IPS-18c (cell line): ENCODE data around the gene DES.
A peak's percentile ranks its signal among the peaks of the same experiment; 100 is the strongest.
"Not testable (repeated sequence)": the region's sequence is repeated elsewhere in the genome, so short reads cannot be mapped to it uniquely, and the experiment has no call there.

Source experiments
- H3K4me3 ChIP-seq: 2 replicates; pipeline ENCODE4 v1.7.0; 2013; ENCODE audit warnings: low read depth, mild to moderate bottlenecking, low read length, moderate library complexity; ENCODE audit not compliant: insufficient read depth
- H3K9me3 ChIP-seq: one replicate; pipeline ENCODE4 v1.6.1; 2013; ENCODE audit warnings: mild to moderate bottlenecking, low read length, moderate library complexity; ENCODE audit not compliant: control insufficient read depth, insufficient read depth

DES gene

DNA sequence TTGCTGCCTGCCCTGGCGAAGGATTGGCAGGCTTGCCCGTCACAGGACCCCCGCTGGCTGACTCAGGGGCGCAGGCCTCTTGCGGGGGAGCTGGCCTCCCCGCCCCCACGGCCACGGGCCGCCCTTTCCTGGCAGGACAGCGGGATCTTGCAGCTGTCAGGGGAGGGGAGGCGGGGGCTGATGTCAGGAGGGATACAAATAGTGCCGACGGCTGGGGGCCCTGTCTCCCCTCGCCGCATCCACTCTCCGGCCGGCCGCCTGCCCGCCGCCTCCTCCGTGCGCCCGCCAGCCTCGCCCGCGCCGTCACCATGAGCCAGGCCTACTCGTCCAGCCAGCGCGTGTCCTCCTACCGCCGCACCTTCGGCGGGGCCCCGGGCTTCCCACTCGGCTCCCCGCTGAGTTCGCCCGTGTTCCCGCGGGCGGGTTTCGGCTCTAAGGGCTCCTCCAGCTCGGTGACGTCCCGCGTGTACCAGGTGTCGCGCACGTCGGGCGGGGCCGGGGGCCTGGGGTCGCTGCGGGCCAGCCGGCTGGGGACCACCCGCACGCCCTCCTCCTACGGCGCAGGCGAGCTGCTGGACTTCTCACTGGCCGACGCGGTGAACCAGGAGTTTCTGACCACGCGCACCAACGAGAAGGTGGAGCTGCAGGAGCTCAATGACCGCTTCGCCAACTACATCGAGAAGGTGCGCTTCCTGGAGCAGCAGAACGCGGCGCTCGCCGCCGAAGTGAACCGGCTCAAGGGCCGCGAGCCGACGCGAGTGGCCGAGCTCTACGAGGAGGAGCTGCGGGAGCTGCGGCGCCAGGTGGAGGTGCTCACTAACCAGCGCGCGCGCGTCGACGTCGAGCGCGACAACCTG is at the start of gene DES:
Gene DES (plus strand): TSS at position 223 of the 857 bp plus-strand sequence. CDS start 86 bp downstream, at position 309.
- Histone ChIP-seq H3K4me3 (no peak within 1 kb of the TSS), H3K9me3 (peaks cover 2% of the 10 kb centered on the region)

DNA sequence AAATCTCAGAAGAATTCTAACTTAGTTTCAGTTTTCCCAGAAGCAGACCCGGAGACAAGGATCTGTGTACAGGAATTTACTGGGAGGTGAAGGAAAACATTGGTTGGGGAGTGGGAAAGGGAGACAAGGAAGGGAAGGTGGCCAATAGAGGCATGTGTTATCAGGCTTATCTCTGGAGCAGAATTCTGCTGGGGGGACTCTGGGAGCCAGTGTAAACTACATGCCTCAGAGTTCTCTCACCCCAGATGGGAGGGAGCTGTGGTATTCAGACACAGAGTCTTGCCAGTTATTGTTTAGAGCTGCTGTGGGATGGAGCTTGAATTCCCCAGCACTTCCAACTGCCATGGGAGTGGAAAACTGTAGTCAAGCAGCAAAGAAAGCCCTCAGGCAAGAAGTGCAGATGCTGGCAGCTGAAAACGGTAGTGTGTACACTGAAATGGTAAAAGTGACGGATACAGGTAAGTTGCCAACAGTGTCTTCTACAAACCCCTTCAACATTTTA is 49.4 kb upstream of the DES start:
- H3K4me3 ChIP-seq, result no peak overlapping the region
- H3K9me3 ChIP-seq, result no peaks in the 10 kb centered on the region

DNA sequence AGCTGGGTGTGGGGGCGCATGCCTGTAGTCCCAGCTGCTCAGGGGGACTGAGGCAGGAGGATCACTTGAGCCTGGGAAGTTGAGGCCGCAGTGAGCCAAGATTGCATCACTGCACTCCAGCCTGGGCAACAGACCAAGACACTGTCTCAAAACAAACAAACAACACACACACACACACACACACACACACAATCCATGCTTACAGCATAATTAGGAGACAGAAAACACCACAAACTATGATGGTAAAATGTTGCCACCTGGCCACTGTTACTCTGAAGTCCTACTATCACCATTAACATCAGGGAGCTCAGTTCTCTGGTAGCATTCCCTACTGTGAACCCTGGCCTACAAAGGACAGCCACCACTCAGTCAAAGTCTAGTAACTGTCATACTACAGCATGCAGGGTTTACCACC is 48.7 kb upstream of the DES start:
- Histone ChIP-seq H3K9me3 (no peaks in the 10 kb centered on the region), H3K4me3 (no peak overlapping the region)

DNA sequence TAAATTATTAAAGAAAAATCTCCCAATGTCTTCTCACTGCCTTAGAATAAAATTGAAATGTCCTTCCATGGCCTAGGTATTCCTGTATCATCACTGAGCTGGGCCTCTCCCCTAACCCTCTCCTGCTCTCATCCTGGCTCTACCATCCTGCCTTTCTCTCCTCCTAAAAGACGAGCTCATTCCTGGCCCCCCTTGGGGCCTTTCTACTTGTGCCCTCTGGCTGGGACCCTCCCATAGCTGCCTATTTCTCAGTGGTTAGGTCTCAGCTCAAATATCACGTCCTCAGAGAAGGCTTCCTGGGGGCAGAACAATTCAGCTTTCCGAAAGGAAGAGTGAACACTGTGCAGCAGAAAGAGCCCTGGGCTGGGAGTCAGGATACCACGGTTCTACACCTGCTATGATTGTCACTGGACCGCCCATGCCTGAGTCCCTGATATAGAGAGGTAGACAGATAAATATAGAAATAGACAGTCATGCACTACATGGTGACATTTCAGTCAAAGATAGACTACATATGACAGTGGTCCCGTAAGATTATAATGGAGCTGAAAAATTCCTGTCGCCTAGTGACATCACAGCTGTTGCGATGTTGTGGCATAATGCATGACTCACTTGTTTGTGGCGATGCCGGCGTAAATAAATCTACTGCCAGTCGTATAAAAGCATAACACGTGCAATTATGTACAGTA is 39.9 kb upstream of the DES start:
- Histone ChIP-seq H3K4me3 (no peak overlapping the region), H3K9me3 (no peaks in the 10 kb centered on the region)

DNA sequence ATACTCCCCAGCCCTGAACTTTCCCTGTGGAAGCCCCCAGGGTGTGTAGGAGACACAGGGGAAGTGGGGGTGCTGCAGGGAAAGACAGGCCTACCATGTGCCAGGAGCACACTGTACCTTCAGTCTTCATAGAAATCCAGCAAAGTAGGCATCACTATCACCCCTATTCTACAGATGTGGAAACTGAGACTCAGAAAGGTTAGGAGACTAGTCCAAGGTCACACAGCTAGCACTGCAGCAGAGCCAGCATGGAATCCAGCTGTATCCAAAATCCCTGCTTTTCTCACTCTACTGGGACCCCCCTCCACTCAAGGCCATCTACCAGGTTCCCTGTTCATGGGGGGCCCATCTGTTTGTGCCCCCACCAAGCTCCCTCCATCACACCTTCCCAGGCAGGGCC is 37.3 kb upstream of the DES start:
- no peaks in the 10 kb centered on the region for H3K9me3 ChIP-seq
- H3K4me3 ChIP-seq, result no peak overlapping the region

DNA sequence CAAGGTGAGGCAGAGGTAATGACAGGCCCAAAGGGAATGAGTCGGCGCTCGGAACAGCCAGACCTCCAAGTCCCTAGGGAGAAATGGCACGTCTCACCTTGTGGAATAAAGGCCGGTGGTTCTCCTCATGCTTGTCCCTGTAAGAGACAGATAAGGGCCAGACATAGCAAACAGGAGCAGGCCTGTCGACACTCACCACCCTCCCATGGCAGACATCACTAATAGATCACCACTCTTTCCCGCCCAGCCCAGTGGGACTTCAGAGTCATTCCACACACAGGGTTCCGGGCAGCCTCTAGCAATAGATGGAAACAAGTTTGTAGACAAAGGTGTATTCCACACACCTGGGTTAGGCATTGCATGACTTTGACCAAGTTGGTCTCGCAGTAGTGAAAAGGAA is 36.7 kb upstream of the DES start:
- no peaks in the 10 kb centered on the region for H3K9me3 ChIP-seq
- no peak overlapping the region for H3K4me3 ChIP-seq

DNA sequence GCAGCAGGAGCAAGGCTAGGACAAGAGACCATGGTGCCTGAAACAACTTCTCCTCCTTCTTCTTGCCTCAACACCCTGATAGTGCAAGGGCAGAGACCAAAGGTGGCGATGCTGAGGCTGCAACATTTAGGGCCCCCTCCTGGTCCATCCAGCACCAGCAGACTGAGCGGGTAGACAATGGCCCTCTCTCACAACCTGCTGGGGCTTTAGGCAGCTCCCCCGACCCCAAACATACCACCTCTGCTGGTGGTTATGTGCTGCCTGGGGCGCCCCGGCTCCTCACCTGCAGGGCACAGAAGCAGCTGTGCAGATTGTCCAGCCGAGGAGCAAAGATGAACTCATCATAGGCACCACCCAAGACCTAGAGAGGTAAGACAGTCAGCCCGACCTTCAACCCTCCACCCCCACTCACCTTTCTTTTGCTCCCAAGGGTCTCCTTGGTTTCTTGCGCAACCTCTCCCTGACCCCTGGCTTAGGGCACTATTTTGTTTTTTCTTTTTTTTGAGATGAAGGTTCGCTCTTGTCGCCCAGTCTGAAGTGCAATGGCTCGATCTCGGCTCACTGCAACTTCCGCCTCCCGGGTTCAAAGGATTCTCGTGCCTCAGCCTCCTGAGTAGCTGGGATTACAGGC is 34.0 kb upstream of the DES start:
- Histone ChIP-seq H3K4me3 (no peak overlapping the region), H3K9me3 (no peaks in the 10 kb centered on the region)

DNA sequence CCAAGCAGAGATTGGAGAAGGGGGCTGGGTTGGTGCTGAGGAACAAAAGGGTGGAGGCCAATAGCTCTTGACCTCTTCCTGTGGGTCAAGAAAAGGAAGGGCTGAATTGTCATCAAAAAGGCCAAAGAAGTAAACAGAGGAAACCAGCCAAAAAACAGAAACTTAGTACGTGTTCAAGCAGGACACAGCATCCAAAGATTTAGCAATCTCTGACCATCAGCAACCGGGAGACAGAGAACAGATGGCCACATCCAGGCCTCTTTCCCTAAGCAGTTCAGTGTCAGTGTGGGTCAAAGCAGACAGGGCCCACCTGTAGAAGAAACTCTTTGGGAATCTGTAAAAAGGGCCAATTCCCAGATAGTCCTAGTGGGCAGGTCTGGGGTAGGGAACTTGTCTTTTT is 33.3 kb upstream of the DES start:
- no peak overlapping the region for H3K4me3 ChIP-seq
- H3K9me3 ChIP-seq, result no peaks in the 10 kb centered on the region

DNA sequence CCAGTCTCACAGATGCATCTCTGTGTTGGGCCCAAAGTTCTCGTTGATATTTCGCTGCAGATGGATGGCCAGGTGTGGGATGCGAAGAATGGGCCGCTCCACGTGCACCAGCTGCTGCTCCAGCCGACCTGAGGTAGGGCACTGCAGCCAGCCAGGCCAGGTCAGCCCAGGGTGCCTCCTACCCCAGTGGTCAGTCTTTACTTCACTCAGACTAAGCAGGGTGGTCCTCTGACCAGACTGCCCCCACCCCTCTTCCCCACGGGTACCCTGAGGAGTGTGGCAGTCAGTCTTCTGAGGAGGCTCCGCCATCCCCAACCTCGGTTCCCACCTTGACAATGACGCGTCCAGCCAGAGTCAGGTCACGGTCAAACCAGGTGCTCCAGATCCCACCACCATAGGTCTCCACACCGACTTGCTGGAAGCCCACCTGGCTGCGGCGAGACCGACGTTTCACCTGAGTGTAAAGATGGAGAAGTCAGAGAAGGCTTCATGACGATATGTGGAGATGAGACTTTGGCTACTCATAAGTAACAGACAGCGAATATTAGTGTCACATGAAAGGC is 32.1 kb upstream of the DES start:
- no peaks in the 10 kb centered on the region for H3K9me3 ChIP-seq
- H3K4me3 ChIP-seq, result no peak overlapping the region

DNA sequence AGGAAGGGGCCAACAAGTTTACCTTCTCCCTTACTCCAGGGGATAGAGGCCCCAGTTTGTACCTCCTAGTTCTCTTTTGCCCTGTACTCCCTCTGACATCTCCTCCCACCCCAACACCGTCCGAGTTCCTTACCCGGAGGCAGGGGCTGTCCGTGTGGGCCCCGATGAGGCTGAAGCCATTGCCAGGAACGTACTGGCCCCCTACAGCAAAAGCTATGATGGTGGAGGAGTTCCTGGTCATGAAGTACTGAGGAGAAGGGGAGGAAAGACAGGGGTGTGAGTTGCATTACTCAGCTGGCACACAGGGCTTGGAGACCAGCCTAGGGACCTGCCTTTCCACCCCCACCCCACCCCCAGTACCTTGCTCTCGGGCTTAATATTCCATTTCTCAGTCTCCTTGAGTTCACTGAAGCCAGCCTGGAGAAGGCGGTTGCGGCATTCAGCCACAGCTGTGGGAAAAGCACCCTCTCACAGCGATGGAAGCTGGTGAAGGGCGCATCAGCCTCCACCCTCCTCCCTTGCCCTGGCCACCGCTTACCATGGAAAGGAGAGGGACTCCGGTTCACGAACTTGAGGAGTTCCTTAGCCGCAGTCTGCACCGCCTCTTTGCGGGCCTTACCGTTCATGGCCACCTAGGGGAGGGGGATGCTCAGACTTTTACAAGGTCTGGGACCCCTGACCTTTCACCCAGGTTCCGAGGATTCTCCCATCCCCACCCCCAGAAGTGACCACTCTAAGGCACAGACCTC is 31.5 kb upstream of the DES start:
- Histone ChIP-seq H3K4me3 (peak overlapping the region; percentile 81), H3K9me3 (no peaks in the 10 kb centered on the region)

DNA sequence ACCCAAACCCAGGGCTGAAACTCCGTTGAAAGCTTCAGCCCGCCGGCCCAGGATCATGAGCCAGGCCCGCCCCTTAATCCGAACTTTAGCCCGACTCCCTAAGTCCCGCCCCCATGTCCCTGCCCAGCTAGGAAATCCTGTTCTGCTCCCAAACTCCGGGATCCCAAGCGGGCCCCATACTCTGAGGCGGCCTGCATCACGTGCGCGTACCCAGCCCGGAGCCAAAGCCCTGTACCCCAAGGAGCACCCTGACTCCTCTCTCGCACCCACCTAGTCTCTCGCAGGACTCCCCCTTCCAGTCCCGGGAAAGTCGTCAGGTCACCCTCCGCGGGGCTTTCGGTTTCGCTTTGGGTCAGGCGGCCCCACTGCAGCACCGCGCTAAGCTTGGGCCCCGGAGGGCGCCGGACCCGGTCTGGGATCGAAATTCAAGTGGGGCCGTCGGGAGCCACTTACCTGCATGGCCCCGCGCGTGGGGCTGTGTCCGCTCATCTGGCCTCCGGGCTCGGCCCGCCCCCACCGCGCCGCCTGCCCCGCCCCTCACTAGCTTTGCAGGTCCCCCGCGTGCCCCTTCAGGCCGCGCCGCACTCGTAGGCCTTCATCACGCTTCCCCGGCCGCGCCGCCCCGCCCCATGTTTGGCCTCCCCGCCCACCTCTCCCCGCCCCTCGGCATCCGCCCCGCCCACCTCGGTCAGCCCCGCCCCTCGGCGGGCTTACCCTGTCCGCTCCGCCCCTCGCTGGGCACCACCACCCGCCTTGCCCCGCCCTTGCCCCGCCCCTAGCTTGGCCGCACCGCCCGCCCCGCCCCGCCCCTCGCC is 30.7 kb upstream of the DES start, which contains the start of gene DNPEP:
Gene DNPEP (minus strand): TSS at position 607 of the 815 bp plus-strand sequence. CDS start 118 bp downstream, at position 489.
- Histone ChIP-seq H3K9me3 (no peaks in the 10 kb centered on the region), H3K4me3 (peak within 1 kb of the TSS; percentile 81)

DNA sequence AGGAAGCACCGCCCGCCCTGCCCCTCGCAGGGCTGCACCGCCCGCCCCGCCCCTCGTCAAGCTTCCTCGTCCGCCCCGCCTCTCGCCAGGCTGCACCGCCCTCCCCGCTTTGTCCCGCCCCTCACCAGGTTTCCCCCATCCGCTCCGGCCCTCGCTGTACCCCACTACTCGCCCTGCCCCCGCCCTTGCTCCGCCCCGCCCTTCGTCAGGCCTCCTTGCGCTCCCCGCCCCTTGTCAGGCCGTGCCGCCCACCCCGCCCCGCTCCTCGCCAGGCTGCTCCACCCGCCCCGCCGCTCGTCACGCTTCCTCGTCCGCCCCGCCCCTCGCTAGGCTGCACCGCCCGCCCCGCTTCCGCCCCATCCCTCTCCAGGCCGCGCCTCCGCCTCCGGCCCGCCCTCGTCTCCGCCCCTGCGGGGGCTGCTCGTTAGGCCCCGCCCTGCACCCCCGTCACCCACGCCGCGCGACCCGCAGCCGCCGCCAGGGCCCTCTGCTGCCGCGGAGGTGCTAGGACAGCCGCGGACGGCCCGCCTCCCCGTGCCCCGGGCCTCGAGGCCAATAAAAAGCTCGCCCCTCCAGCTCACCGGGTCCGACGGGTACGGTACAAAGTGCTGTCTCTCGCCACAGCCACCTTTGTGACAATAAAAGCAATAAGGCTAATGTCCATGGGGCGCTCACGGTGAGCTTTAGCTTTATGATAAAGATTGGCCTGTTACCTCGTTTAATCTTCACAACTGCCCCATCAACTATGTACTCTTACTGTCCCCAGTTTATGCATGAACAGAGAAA is 29.9 kb upstream of the DES start:
- Histone ChIP-seq H3K9me3 (no peaks in the 10 kb centered on the region), H3K4me3 (peak overlapping the region; percentile 73)

DNA sequence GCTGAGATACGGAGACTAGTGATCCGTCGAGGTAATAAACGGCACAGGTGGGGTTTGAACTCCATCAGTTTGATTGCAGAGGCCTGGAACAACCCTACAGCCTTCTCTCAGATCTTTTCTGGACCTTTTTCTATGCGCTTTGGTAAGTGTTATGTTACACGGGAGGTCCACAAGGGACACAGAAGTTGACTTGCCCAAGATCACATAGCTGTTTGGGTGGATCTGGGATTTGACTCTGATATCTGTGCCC is 29.3 kb upstream of the DES start:
- peak overlapping the region; percentile 73; the same call in 1 of the 2 replicates for H3K4me3 ChIP-seq
- H3K9me3 ChIP-seq, result peaks cover 2% of the 10 kb centered on the region

DNA sequence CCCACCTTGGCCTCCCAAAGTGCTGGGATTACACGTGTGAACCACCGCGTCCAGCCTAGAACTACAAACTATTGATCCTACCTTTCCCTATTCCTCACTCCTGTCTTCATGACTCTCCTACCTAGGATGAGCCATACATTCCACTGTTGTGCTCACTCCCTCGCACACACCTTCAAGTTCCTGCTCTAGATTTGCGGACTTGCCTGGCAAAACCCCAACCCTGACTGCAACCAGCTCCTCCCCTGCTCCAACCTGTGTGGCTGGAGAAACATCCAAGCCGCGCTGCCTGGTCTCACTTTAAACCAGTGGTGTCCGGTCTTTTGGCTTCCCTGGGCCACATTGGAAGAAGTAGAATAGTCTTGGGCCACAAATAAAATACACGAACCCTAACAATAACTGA is 25.4 kb upstream of the DES start:
- peaks cover 2% of the 10 kb centered on the region for H3K9me3 ChIP-seq
- H3K4me3 ChIP-seq, result no peak overlapping the region

DNA sequence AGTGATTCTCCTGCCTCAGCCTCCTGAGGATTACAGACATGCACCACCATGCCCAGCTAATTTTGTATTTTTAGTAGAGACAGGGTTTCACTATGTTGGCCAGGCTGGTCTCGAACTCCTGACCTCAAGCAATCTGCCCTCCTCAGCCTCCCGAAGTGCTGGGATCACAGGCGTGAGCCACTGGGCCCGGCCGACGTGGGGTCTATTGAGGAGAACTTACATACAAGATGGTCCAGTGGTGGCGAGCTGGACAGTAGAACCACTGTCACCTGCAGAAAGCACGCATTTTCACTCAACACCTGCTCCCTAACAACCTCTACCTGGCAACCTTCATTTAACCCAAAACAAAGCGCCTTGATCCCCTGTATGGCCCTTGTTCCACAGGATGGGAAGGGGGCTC is 23.1 kb upstream of the DES start:
- H3K9me3 ChIP-seq, H3K4me3 ChIP-seq: not testable (repeated sequence)

DNA sequence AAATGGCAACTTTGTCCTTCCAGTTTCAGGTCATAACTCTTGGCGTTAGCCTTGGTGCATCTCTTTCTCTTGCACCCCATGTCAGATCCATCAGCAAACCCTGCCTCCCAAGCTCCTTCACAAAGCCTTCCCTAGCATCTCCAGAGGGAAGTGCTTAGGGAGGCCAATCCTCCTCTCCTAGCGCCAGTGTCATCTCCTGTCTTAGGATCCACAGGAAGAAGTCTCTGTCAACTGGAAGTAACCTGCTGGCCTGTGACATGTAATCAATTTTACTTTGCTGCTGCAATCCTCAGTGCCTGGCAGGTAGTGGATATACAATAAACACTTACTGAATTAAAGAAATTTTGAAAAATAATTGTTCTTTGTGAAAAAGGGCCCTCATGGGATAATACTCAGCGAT is 22.6 kb upstream of the DES start:
- peaks cover 2% of the 10 kb centered on the region for H3K9me3 ChIP-seq
- H3K4me3 ChIP-seq, result no peak overlapping the region
